HepG2 (cell line): Measurements from ENCODE around the gene NEURL2. TPM values are rescaled to one million over a fixed set of nuclear protein-coding genes. Genes with fewer than 3 reads are reported as not detected.

ENCODE experiments used
- CBX5 ChIP-seq: sonication (generic); formaldehyde crosslinking; IDR thresholded peaks from 2 replicates; pipeline ENCODE4 v1.4.0; 2020; ENCODE audit warnings: missing genetic modification reagents, borderline replicate concordance
- CHD2 ChIP-seq: IDR thresholded peaks from 2 replicates; pipeline ENCODE4 v1.6.1; 2011; ENCODE audit warnings: low read depth, low read length, improper control_type of control experiment
- MTF2 ChIP-seq: sonication (generic); formaldehyde crosslinking; IDR thresholded peaks from 2 replicates; pipeline ENCODE4 v1.5.0; 2020; ENCODE audit warnings: missing genetic modification reagents, borderline replicate concordance
- NFIB ChIP-seq: sonication (generic); formaldehyde crosslinking; IDR thresholded peaks from 2 replicates; pipeline ENCODE4 v1.9.0; 2021; ENCODE audit warnings: missing genetic modification reagents, mild to moderate bottlenecking, borderline replicate concordance
- PLRG1 ChIP-seq: fragments of 450-650 bp; conservative IDR thresholded peaks from 2 replicates; pipeline ENCODE4 v1.6.1; 2016
- RORA ChIP-seq: sonication (generic); formaldehyde crosslinking; IDR thresholded peaks from 2 replicates; pipeline ENCODE4 v1.5.0; 2020; ENCODE audit warnings: mild to moderate bottlenecking, missing genetic modification reagents, moderate library complexity
- SIX4 ChIP-seq: sonication (generic); formaldehyde crosslinking; IDR thresholded peaks from 2 replicates; pipeline ENCODE4 v1.4.0; 2020; ENCODE audit warnings: missing genetic modification reagents
- SMARCC2 ChIP-seq: fragments of 450-650 bp; IDR thresholded peaks from 2 replicates; pipeline ENCODE4 v1.6.1; 2017; ENCODE audit warnings: antibody characterized with exemption, mild to moderate bottlenecking
- SRF ChIP-seq: IDR thresholded peaks from 2 replicates; pipeline ENCODE4 v1.6.1; 2011; ENCODE audit warnings: mild to moderate bottlenecking, low read depth, low read length, moderate library complexity
- SRY ChIP-seq: sonication (generic); formaldehyde crosslinking; IDR thresholded peaks from 2 replicates; pipeline ENCODE4 v1.8.0; 2022; ENCODE audit warnings: mild to moderate bottlenecking, missing genetic modification reagents
- ZFP41 ChIP-seq: sonication (generic); formaldehyde crosslinking; IDR thresholded peaks from 2 replicates; pipeline ENCODE4 v1.4.0; 2020; ENCODE audit warnings: mild to moderate bottlenecking, missing genetic modification reagents, borderline replicate concordance
- ZNF224 ChIP-seq: sonication (generic); formaldehyde crosslinking; IDR thresholded peaks from 2 replicates; pipeline ENCODE4 v1.5.0; 2020; ENCODE audit warnings: mild to moderate bottlenecking, missing genetic modification reagents
- ZNF337 ChIP-seq: sonication (generic); formaldehyde crosslinking; IDR thresholded peaks from 2 replicates; pipeline ENCODE4 v1.5.1; 2020; ENCODE audit warnings: missing genetic modification reagents, low read depth, mild to moderate bottlenecking, borderline replicate concordance
- ZNF709 ChIP-seq: sonication (generic); formaldehyde crosslinking; IDR thresholded peaks from 2 replicates; pipeline ENCODE4 v1.5.0; 2020; ENCODE audit warnings: mild to moderate bottlenecking, missing genetic modification reagents
- polyA plus RNA-seq, 8 experiments: library from polyadenylated mRNA; depleted of rRNA in 3 of 8; stranded (reverse) in 7 of 8; unstranded in 1 of 8; fragments of >200 nt; fragmentation: Illumina TruSeq in 4 of 8; extraction: Trizol in 4 of 8; gene quantifications; 2 replicates each; pipeline versions ENCODE4 v1.2.1 to v1.2.3, GENCODE V29; 2011 to 2016; ENCODE audit warnings: low read depth in 4 of 8, missing spikeins in 1 of 8, mixed read lengths in 1 of 8; ENCODE audit not compliant: insufficient read depth in 1 of 8
- total RNA-seq, 5 experiments: library from RNA; depleted of rRNA; stranded (reverse); fragments of >200 nt; fragmentation: Illumina TruSeq; extraction: Trizol; gene quantifications; 2 replicates each; pipeline ENCODE4 v1.2.3, GENCODE V29; 2016; ENCODE audit warnings: low read depth in 1 of 5
- TF ChIP-seq, protein P1 (sequence below), 2 experiments: fragments of 450-650 bp in 1 of 2; sonication (generic) in 1 of 2; formaldehyde crosslinking in 1 of 2; IDR thresholded peaks; 2 replicates each; pipeline versions ENCODE4 v1.6.1 to v1.8.0; 2016 to 2022; ENCODE audit warnings: antibody characterized with exemption in 1 of 2, mild to moderate bottlenecking in 1 of 2, missing genetic modification reagents in 1 of 2
- TF ChIP-seq, protein P2 (sequence below): IDR thresholded peaks from 2 replicates; pipeline ENCODE4 v1.6.1; 2016; ENCODE audit warnings: low read depth, borderline replicate concordance
- TF ChIP-seq, protein P3 (sequence below): sonication (generic); formaldehyde crosslinking; IDR thresholded peaks from 2 replicates; pipeline ENCODE4 v1.4.0; 2020; ENCODE audit warnings: missing genetic modification reagents
- TF ChIP-seq, protein P4 (sequence below): fragments of 450-650 bp; IDR thresholded peaks from 2 replicates; pipeline ENCODE4 v1.6.1; 2017

NEURL2 gene
- total and polyA plus RNA-seq, 2 of the 13 experiments (the other 11 are each of a cell fraction or from before 2014, with no cell fraction given), result 7.2 to 9.7 TPM

DNA sequence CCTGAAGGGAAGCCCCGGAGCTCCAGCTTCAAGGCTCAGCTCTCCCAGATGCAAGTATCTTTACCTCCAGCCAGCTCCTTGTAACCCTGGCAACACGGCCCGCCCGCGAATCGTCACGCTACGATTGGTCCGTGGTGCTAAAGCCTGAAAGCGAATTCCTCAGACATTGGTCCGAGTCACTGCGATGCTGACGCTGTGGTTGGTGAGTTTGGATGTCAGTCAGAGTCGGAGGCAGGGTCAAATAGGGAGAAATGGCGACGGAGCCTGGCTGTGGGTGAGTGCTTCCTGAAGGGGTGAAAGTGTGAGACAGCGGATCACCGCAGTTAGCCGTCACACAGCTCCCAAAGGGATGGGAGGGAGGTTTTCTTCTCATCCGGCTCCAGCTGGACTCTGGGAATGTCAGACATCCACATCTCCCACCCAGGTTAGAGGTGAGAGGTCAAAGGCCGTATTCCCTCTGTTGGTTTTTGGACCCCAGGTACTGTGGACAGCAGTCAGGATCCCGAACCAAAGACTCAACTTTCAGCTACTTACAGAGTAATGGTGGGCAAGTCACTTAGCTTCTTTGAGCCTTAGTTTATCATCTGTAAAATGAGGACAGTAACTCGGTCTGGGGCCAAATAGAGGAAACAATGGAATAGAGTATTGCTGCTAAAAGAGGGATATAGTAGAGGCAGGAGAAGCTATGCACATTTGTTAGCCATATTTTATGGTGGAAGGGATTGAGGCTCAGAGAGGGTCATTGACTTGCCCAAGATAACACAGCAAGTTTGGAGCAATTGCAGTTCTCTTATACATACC lies 9.8 kb downstream of the NEURL2 start, which contains the start of gene ZSWIM1 (continued):
- TF ChIP-seq SRY (CRISPR knock-in tag) (no peak), MTF2 (CRISPR knock-in tag) (no peak), SIX4 (CRISPR knock-in tag) (0 out of 2 replicates have a peak, but pooled peaks have one; percentile 41), ZNF224 (peak; percentile 62; the same call in 1 of the 2 replicates), SRF (peak; percentile 55; the same call in 1 of the 2 replicates), ZFP41 (CRISPR knock-in tag) (peak; percentile 84), SMARCC2 (no peak), CHD2 (peak; percentile 78), ZNF337 (no peak), PLRG1 (no peak), NFIB (CRISPR knock-in tag) (no peak), RORA (CRISPR knock-in tag) (no peak), ZNF709 (CRISPR knock-in tag) (no peak), CBX5 (CRISPR knock-in tag) (0 out of 2 replicates have a peak, but pooled peaks have one; percentile 65)
- TF ChIP-seq, protein P1, sequence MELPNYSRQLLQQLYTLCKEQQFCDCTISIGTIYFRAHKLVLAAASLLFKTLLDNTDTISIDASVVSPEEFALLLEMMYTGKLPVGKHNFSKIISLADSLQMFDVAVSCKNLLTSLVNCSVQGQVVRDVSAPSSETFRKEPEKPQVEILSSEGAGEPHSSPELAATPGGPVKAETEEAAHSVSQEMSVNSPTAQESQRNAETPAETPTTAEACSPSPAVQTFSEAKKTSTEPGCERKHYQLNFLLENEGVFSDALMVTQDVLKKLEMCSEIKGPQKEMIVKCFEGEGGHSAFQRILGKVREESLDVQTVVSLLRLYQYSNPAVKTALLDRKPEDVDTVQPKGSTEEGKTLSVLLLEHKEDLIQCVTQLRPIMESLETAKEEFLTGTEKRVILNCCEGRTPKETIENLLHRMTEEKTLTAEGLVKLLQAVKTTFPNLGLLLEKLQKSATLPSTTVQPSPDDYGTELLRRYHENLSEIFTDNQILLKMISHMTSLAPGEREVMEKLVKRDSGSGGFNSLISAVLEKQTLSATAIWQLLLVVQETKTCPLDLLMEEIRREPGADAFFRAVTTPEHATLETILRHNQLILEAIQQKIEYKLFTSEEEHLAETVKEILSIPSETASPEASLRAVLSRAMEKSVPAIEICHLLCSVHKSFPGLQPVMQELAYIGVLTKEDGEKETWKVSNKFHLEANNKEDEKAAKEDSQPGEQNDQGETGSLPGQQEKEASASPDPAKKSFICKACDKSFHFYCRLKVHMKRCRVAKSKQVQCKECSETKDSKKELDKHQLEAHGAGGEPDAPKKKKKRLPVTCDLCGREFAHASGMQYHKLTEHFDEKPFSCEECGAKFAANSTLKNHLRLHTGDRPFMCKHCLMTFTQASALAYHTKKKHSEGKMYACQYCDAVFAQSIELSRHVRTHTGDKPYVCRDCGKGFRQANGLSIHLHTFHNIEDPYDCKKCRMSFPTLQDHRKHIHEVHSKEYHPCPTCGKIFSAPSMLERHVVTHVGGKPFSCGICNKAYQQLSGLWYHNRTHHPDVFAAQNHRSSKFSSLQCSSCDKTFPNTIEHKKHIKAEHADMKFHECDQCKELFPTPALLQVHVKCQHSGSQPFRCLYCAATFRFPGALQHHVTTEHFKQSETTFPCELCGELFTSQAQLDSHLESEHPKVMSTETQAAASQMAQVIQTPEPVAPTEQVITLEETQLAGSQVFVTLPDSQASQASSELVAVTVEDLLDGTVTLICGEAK (IDR thresholded peaks at IDR 0.05), result no peak
- TF ChIP-seq, protein P1 (CRISPR knock-in tag; IDR thresholded peaks at IDR 0.05), result peak; percentile 71; the same call in 1 of the 2 replicates
- TF ChIP-seq, protein P2, sequence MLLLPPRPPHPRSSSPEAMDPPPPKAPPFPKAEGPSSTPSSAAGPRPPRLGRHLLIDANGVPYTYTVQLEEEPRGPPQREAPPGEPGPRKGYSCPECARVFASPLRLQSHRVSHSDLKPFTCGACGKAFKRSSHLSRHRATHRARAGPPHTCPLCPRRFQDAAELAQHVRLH (CRISPR knock-in tag), result peak; percentile 91; the same call in 1 of the 2 replicates
- TF ChIP-seq, protein P3, sequence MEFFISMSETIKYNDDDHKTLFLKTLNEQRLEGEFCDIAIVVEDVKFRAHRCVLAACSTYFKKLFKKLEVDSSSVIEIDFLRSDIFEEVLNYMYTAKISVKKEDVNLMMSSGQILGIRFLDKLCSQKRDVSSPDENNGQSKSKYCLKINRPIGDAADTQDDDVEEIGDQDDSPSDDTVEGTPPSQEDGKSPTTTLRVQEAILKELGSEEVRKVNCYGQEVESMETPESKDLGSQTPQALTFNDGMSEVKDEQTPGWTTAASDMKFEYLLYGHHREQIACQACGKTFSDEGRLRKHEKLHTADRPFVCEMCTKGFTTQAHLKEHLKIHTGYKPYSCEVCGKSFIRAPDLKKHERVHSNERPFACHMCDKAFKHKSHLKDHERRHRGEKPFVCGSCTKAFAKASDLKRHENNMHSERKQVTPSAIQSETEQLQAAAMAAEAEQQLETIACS, result no peak
- TF ChIP-seq, protein P4, sequence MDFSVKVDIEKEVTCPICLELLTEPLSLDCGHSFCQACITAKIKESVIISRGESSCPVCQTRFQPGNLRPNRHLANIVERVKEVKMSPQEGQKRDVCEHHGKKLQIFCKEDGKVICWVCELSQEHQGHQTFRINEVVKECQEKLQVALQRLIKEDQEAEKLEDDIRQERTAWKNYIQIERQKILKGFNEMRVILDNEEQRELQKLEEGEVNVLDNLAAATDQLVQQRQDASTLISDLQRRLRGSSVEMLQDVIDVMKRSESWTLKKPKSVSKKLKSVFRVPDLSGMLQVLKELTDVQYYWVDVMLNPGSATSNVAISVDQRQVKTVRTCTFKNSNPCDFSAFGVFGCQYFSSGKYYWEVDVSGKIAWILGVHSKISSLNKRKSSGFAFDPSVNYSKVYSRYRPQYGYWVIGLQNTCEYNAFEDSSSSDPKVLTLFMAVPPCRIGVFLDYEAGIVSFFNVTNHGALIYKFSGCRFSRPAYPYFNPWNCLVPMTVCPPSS, result no peak
